CD4-positive, CD25-positive, alpha-beta regulatory T cell (primary cell): ENCODE measurements around the gene INPP4A. TPM values are rescaled to one million over a fixed set of nuclear protein-coding genes. Genes with fewer than 3 reads are reported as not detected.

Source experiments
- ATAC-seq, 2 donors: fragments of 150-1000 bp; cut with Tn5 transposase; one replicate each; pipeline ENCODE4 v1.10.0; 2021; ENCODE audit warnings: low read depth in 2 of 2, moderate number of reproducible peaks in 2 of 2, moderate library complexity in 1 of 2
- DNase-seq, 3 donors: peaks; one replicate each; pipeline versions ENCODE4 v3.0.0 to v3.0.0-alpha.2; 2012 to 2022; ENCODE audit warnings: mixed read lengths in 1 of 3
- H3K27ac ChIP-seq: one replicate; pipeline ENCODE4 v1.7.0; 2013; ENCODE audit warnings: mild to moderate bottlenecking, low read length; ENCODE audit not compliant: insufficient read depth, poor library complexity, severe bottlenecking
- H3K27me3 ChIP-seq: one replicate; pipeline ENCODE4 v1.7.0; 2013; ENCODE audit warnings: low read length; ENCODE audit not compliant: control insufficient read depth, insufficient read depth
- H3K36me3 ChIP-seq: one replicate; pipeline ENCODE4 v1.7.0; 2013; ENCODE audit warnings: mild to moderate bottlenecking, low read length, moderate library complexity; ENCODE audit not compliant: control insufficient read depth, insufficient read depth
- H3K4me1 ChIP-seq: 2 replicates; pipeline ENCODE4 v1.7.0; 2013; ENCODE audit warnings: mild to moderate bottlenecking, low read length; ENCODE audit not compliant: insufficient read depth, control insufficient read depth, poor library complexity, severe bottlenecking
- H3K4me3 ChIP-seq: one replicate; pipeline ENCODE4 v1.7.0; 2013; ENCODE audit warnings: low read depth, mild to moderate bottlenecking, low read length, moderate library complexity
- H3K9me3 ChIP-seq, 2 experiments: 1 replicate in 1 of 2; 2 replicates in 1 of 2; pipeline ENCODE4 v1.7.0; 2013; ENCODE audit warnings: low read length in 2 of 2, mild to moderate bottlenecking in 1 of 2, moderate library complexity in 1 of 2; ENCODE audit not compliant: control insufficient read depth in 2 of 2
- H3K27ac Mint-ChIP-seq, 3 donors: one replicate each; pipeline ENCODE4 v1.8.0; 2020 to 2022; ENCODE audit warnings: mild to moderate bottlenecking in 3 of 3, mixed read lengths in 3 of 3, moderate library complexity in 2 of 3
- H3K27me3 Mint-ChIP-seq: one replicate; pipeline ENCODE4 v1.8.0; 2022; ENCODE audit warnings: mild to moderate bottlenecking, mixed read lengths
- H3K36me3 Mint-ChIP-seq: one replicate; pipeline ENCODE4 v1.8.0; 2020; ENCODE audit warnings: mixed read lengths
- H3K4me1 Mint-ChIP-seq, 4 donors: one replicate each; pipeline ENCODE4 v1.8.0; 2020 to 2022; ENCODE audit warnings: mixed read lengths in 4 of 4, mild to moderate bottlenecking in 1 of 4
- H3K4me3 Mint-ChIP-seq, 4 donors: one replicate each; pipeline ENCODE4 v1.8.0; 2020 to 2022; ENCODE audit warnings: mild to moderate bottlenecking in 4 of 4, mixed read lengths in 4 of 4, moderate library complexity in 3 of 4
- H3K9me3 Mint-ChIP-seq, 7 donors: one replicate each; pipeline ENCODE4 v1.8.0; 2020 to 2022; ENCODE audit warnings: mixed read lengths in 7 of 7, mild to moderate bottlenecking in 3 of 7, moderate library complexity in 2 of 7
- polyA plus RNA-seq, 4 donors: library from polyadenylated mRNA; unstranded; fragments of 300-500 nt; fragmentation: Illumina TruSeq; gene quantifications; one replicate each; pipeline ENCODE4 v1.2.3, GENCODE V29; 2021
- total RNA-seq: library from RNA; stranded (reverse); gene quantifications from one replicate; pipeline ENCODE4 v1.2.3, GENCODE V29; 2022

INPP4A gene
- total and polyA plus RNA-seq, 5 donors from 2014 or later = 27.9 to 106 (median 31.5) TPM

DNA sequence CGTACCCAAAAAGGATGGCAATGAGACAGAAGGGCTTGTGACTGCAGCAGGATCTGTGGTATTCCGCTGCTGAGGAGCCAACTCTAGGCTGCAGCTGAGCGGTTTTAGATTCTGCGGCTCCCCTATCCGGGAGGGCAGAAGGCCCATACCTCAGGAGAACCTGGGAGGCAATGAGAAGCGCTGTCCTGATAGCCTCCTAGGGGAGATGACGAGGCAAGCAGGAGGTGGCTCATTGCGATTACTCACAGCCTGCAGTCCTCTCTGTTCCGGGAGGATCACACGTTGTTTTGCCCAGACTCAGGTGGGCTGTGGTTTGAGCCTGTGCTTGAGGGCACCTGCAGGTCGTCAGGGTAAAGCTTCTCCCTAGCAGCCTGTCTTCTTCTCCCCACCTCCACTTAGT lies 98.6 kb downstream of the INPP4A start:
- Histone ChIP-seq H3K9me3 (no peaks in the 10 kb centered on the region), H3K27ac (no peak overlapping the region), H3K4me1 (no peaks in the 10 kb centered on the region), H3K36me3 (peaks cover 88% of the 10 kb centered on the region), H3K27me3 (no peaks in the 10 kb centered on the region), H3K4me3 (no peak overlapping the region)
- ATAC-seq (no peak), DNase-seq (no peak)
- Mint-ChIP-seq H3K36me3 (peaks cover 76% of the 10 kb centered on the region), H3K4me1 (peaks cover 0 to 17% (median 4%) of the 10 kb centered on the region in 4 donors), H3K27ac (peak overlapping the region in 2 of 3 donors; percentile 32 to 55), H3K4me3 (no peak overlapping the region), H3K9me3 (no peaks in the 10 kb centered on the region), H3K27me3 (no peaks in the 10 kb centered on the region)

DNA sequence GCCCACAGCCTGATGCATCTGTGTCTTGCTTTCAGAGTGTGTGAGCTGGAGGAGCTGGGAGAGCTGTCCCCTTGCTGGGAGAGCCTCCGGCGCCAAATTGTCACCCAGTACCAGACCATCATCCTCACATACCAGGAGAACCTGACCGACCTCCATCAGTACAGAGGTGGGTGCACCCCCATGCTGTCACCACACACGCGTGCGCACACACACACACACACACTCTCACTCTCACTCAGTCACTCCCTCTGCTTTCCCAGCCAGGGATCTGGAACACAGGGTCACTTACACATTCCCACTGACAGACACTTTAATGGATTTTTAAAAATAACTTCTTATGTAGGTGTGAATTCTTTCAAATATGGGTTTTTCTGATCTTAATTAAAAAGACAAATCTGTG lies 99.2 kb downstream of the INPP4A start:
- Mint-ChIP-seq H3K27ac (peak overlapping the region in 1 of 3 donors; percentile 55), H3K9me3 (no peaks in the 10 kb centered on the region), H3K4me1 (peaks cover 0 to 18% (median 4%) of the 10 kb centered on the region in 4 donors), H3K36me3 (peaks cover 70% of the 10 kb centered on the region), H3K27me3 (no peaks in the 10 kb centered on the region), H3K4me3 (no peak overlapping the region)
- no peaks in the 10 kb centered on the region for H3K4me1 ChIP-seq
- no peak overlapping the region for H3K4me3 ChIP-seq
- peaks cover 87% of the 10 kb centered on the region for H3K36me3 ChIP-seq
- no peak overlapping the region for H3K27ac ChIP-seq
- H3K9me3 ChIP-seq = no peaks in the 10 kb centered on the region
- no peaks in the 10 kb centered on the region for H3K27me3 ChIP-seq
- DNase-seq (no peak), ATAC-seq (no peak)

DNA sequence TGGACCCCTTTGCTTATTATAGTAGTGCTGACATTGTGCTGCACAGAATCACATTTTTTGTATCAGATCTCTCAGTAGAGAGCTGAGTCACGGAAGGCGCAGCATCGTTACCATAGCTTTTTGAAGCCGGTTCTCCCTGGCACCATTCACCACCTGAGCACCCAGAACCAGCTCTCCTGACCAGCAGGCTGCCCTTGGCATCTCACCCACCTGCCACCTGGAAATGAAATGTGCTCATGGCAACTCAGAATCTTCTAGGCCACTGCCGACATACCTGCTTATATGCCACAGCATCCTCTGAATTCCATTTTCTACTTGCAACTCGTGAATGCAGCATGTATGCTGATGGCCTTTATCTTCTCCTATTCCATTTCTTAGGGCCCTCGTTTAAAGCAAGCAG lies 100.9 kb downstream of the INPP4A start:
- H3K27me3 Mint-ChIP-seq = no peaks in the 10 kb centered on the region
- H3K9me3 Mint-ChIP-seq = no peaks in the 10 kb centered on the region
- H3K36me3 Mint-ChIP-seq = peaks cover 59% of the 10 kb centered on the region
- DNase-seq (no peak), ATAC-seq (no peak)
- peaks cover 0 to 21% (median 4%) of the 10 kb centered on the region in 4 donors for H3K4me1 Mint-ChIP-seq
- H3K9me3 ChIP-seq = no peaks in the 10 kb centered on the region
- H3K27ac ChIP-seq = no peak overlapping the region
- no peak overlapping the region for H3K4me3 ChIP-seq
- H3K36me3 ChIP-seq = peaks cover 85% of the 10 kb centered on the region
- H3K27ac Mint-ChIP-seq = no peak overlapping the region
- no peak overlapping the region for H3K4me3 Mint-ChIP-seq
- H3K27me3 ChIP-seq = no peaks in the 10 kb centered on the region
- H3K4me1 ChIP-seq = no peaks in the 10 kb centered on the region

DNA sequence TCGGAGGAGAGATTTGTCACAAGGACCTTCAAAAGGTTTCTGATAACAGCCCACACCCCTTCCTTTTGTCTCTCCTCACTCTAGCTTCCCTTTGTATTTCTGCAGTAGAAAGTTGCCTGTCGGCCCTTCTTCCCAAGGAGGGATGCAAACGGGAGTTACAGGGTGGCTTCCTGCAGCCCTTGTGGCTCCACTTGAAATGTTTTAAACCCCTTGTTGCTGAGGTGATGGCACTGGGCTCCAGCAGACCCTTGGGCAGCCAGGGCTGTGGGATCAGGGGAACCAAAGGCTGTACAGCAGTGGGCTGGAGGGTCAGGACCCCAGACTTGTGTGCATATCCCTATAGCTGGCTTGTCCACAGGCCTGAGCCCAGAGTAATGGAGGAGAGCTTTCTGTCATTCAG lies 101.5 kb downstream of the INPP4A start:
- peak overlapping the region in 2 of 3 donors; percentile 75 to 76 for H3K27ac Mint-ChIP-seq
- Histone ChIP-seq H3K4me3 (no peak overlapping the region), H3K27me3 (no peaks in the 10 kb centered on the region), H3K4me1 (no peaks in the 10 kb centered on the region), H3K27ac (no peak overlapping the region), H3K36me3 (peaks cover 85% of the 10 kb centered on the region), H3K9me3 (no peaks in the 10 kb centered on the region)
- H3K36me3 Mint-ChIP-seq = peaks cover 61% of the 10 kb centered on the region
- H3K4me1 Mint-ChIP-seq = peaks cover 0 to 21% (median 4%) of the 10 kb centered on the region in 4 donors
- DNase-seq (no peak), ATAC-seq (no peak)
- H3K4me3 Mint-ChIP-seq = no peak overlapping the region
- no peaks in the 10 kb centered on the region for H3K9me3 Mint-ChIP-seq
- no peaks in the 10 kb centered on the region for H3K27me3 Mint-ChIP-seq

DNA sequence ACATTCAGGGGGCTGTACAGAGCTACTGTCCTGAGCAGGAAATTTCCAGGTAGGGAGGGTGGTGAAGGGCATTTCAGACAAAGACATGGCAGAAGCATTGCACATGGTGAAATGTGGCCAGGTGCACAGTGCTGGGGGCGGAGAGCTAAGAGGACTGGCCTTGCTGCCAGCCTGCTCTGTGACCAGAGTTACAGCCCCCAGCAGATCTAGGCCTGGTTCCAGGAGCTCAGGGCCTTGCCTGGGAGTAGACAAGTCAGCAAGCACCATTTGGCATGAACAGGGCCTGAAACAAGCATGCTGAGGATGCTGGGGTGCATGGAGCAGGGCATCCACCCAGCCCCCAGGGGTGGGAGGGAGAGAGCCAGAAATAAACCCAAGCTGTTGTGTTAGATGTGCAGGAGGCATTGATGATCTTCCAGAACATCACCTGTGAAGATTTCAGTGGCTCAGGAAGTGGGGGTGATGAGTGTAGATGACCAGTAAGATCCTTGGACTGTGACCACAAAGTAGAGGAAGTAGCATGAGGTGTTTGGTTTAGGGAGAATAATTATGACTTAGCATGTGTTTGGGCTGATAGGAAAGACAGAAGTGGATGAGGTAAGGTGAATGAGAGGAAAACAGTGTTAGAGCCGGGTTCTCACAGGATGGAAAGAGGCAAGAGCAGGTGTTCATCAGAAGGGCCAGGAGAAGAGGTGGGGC lies 102.6 kb downstream of the INPP4A start:
- H3K4me1 Mint-ChIP-seq = peaks cover 0 to 21% (median 4%) of the 10 kb centered on the region in 4 donors

DNA sequence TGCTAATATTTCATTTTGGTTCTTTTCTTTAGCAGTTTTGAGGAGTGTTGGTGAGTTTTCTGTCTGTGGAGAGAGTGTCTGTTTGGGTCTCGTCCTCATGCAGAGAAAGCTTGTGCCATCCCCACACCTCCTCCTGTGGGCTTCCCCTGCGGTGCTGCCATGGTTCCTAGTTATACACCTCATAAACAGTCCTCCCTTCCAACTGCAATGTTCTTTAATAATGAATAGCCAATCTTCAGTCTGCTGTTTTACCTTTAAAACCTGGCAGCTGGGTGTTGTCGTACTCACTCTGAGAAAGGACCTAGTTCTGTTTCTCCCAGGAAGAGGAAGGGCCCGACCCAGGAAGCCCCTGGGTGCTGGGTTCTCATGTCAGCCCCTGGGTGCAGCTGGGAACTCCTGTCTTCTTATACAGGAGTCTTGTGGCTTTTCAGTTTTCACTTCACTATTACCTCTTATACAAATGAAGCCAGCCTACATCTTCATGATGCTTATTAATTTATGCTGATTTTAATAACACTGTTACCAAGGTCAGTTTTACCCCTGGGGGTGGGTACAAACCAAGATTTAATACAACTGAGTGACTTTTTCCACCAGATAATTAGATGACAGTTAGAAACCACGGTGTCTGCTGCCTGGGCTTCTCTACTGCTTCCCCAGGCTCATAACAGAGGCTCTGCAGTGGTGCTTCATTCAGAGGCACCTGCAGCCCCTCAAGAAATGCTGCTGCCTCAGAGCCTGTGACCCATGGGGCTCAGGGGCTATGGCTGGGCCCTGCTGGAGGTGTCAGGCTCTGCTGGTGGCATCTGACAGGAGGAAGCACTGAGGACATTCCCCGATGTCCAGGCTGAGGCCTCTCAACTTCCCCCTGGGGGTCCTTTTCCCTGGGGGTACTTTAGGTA lies 104.5 kb downstream of the INPP4A start:
- Mint-ChIP-seq H3K27ac (peak overlapping the region in 2 of 3 donors; percentile 27 to 77), H3K27me3 (no peaks in the 10 kb centered on the region), H3K9me3 (no peaks in the 10 kb centered on the region), H3K36me3 (peaks cover 60% of the 10 kb centered on the region), H3K4me3 (no peak overlapping the region), H3K4me1 (peaks cover 0 to 21% (median 6%) of the 10 kb centered on the region in 4 donors)
- H3K4me3 ChIP-seq = no peak overlapping the region
- H3K4me1 ChIP-seq = no peaks in the 10 kb centered on the region
- no peak overlapping the region for H3K27ac ChIP-seq
- H3K27me3 ChIP-seq = no peaks in the 10 kb centered on the region
- DNase-seq (no peak), ATAC-seq (peak in 1 of 2 donors; percentile 27)
- peaks cover 90% of the 10 kb centered on the region for H3K36me3 ChIP-seq
- no peaks in the 10 kb centered on the region for H3K9me3 ChIP-seq

More for the DNA sequence above, 102.6 kb downstream of the INPP4A start:
- Histone ChIP-seq H3K27ac (peak overlapping the region; percentile 29), H3K36me3 (peaks cover 89% of the 10 kb centered on the region), H3K27me3 (no peaks in the 10 kb centered on the region), H3K4me3 (no peak overlapping the region), H3K9me3 (no peaks in the 10 kb centered on the region), H3K4me1 (no peaks in the 10 kb centered on the region)
- no peak for DNase-seq
- peaks cover 62% of the 10 kb centered on the region for H3K36me3 Mint-ChIP-seq
- H3K27me3 Mint-ChIP-seq = no peaks in the 10 kb centered on the region
- ATAC-seq = no peak
- H3K27ac Mint-ChIP-seq = peak overlapping the region; percentile 64 to 73 (median 70)
- H3K4me3 Mint-ChIP-seq = no peak overlapping the region
- H3K9me3 Mint-ChIP-seq = no peaks in the 10 kb centered on the region

DNA sequence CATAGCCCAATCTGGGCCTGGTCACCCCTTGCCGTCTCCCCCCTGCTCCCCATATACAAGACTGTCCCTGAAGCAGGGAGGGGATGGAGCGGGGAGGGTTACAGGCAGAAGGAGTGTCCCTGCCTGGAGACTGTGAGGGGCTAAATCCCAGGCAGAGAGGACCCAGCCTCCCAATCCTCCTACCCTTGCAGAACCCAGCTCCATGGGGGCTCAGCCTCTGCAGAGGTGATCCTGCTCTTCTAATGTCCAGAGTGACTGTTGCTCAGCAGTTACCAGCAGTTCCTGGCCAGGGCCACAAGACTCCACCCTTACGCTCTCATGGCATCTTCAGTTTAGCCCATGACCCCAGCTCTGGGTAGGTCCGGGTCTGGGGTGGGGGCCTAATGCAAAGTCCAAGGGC lies 105.5 kb downstream of the INPP4A start:
- Histone ChIP-seq H3K4me3 (no peak overlapping the region), H3K36me3 (peaks cover 89% of the 10 kb centered on the region), H3K4me1 (no peaks in the 10 kb centered on the region), H3K27ac (no peak overlapping the region), H3K27me3 (no peaks in the 10 kb centered on the region), H3K9me3 (no peaks in the 10 kb centered on the region)
- peaks cover 58% of the 10 kb centered on the region for H3K36me3 Mint-ChIP-seq
- H3K27ac Mint-ChIP-seq = peak overlapping the region; percentile 30 to 77 (median 71)
- peaks cover 0 to 22% (median 8%) of the 10 kb centered on the region in 4 donors for H3K4me1 Mint-ChIP-seq
- DNase-seq = no peak
- H3K9me3 Mint-ChIP-seq = no peaks in the 10 kb centered on the region
- H3K27me3 Mint-ChIP-seq = no peaks in the 10 kb centered on the region
- no peak overlapping the region for H3K4me3 Mint-ChIP-seq
- ATAC-seq = no peak
